ENCODE data around the gene CACNA1C. TPM values are rescaled to one million over a fixed set of nuclear protein-coding genes. Genes with fewer than 3 reads are reported as not detected.

The CACNA1C gene
- total and polyA plus RNA-seq, 2 donors = 0.71 TPM

DNA sequence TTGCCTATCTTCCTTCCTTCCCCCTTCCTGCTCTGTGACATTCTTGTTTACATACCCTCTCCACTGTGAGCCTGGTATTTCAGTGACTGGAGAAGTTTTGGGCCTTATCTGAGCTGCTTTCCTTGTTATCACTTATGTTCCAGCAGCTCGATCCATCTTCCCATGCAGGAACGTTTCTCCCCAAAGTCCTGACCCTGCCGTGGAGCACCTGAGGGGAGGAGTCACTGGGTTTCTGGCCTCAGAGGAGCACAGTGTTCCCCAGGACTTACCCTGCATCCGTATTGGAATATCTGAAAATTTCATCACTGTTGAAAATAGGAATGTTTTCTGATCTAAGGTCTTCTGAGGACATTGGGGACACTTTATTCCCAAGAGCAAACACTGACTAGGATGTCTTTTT, 141.8 kb downstream of the CACNA1C start:
- DNase-seq (ENCODE audit: low read depth in 6 of 9, low spot score in 9 of 9) = no peak
- Histone ChIP-seq H3K27ac (ENCODE audit: low read depth in 1 of 2, low read length in 1 of 2) (no peak overlapping the region), H3K27me3 (ENCODE audit: control insufficient read depth in 2 of 2, insufficient read depth in 1 of 2, low read length in 1 of 2) (no peaks in the 10 kb centered on the region), H3K4me3 (ENCODE audit: low read length in 2 of 2) (no peak overlapping the region), H3K36me3 (ENCODE audit: control insufficient read depth in 2 of 2, insufficient read depth in 2 of 2, low read length in 1 of 2) (no peaks in the 10 kb centered on the region), H3K9me3 (ENCODE audit: control insufficient read depth in 2 of 2, insufficient read depth in 1 of 2, low read length in 1 of 2) (no peaks in the 10 kb centered on the region), H3K4me1 (ENCODE audit: control insufficient read depth in 2 of 2, insufficient read depth in 2 of 2, low read length in 2 of 2) (no peaks in the 10 kb centered on the region)
- WGBS = 92% methylated on average over 4 of the region's 4 CpGs

GRCh38 chr12:2195085-2195484, 142.3 kb downstream of the CACNA1C start:
- WGBS = 96% methylated on average over 5 of the region's 5 CpGs
- Histone ChIP-seq H3K27ac (ENCODE audit: low read depth in 1 of 2, low read length in 1 of 2) (no peak overlapping the region), H3K36me3 (ENCODE audit: control insufficient read depth in 2 of 2, insufficient read depth in 2 of 2, low read length in 1 of 2) (no peaks in the 10 kb centered on the region), H3K27me3 (ENCODE audit: control insufficient read depth in 2 of 2, insufficient read depth in 1 of 2, low read length in 1 of 2) (no peaks in the 10 kb centered on the region), H3K4me1 (ENCODE audit: control insufficient read depth in 2 of 2, insufficient read depth in 2 of 2, low read length in 2 of 2) (no peaks in the 10 kb centered on the region), H3K9me3 (ENCODE audit: control insufficient read depth in 2 of 2, insufficient read depth in 1 of 2, low read length in 1 of 2) (no peaks in the 10 kb centered on the region), H3K4me3 (ENCODE audit: low read length in 2 of 2) (no peak overlapping the region)
- no peak for DNase-seq (ENCODE audit: low read depth in 6 of 9, low spot score in 9 of 9)

DNA sequence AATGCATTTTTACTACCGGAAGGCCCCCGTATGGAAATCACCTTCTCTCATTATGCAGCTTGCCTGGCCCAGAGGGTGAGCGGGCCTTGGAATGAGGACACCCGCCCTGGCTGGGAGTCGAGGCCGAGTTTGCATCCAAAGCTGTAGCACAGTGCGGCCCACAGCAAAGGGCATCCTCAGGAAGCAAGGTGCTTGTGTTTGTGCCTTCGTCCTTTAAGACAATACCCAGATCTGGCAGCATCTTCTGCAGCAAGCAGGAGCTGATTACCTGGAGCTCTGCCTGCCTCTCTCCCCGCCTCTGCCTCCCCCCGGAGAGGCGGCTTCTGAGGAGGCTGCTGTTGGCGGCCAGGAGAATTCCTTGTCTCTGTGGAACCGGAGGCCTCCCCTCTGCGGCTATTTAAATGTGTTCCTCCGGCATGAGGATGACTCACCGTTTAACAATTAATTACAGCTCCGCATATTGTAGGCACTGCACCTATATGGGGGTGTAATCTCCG, 145.3 kb downstream of the CACNA1C start:
- Histone ChIP-seq H3K27me3 (ENCODE audit: control insufficient read depth in 2 of 2, insufficient read depth in 1 of 2, low read length in 1 of 2) (no peaks in the 10 kb centered on the region), H3K9me3 (ENCODE audit: control insufficient read depth in 2 of 2, insufficient read depth in 1 of 2, low read length in 1 of 2) (no peaks in the 10 kb centered on the region), H3K27ac (ENCODE audit: low read depth in 1 of 2, low read length in 1 of 2) (no peak overlapping the region), H3K4me3 (ENCODE audit: low read length in 2 of 2) (no peak overlapping the region), H3K36me3 (ENCODE audit: control insufficient read depth in 2 of 2, insufficient read depth in 2 of 2, low read length in 1 of 2) (no peaks in the 10 kb centered on the region), H3K4me1 (ENCODE audit: control insufficient read depth in 2 of 2, insufficient read depth in 2 of 2, low read length in 2 of 2) (no peaks in the 10 kb centered on the region)
- 91% methylated on average over 18 of the region's 18 CpGs for WGBS
- DNase-seq (ENCODE audit: low read depth in 6 of 9, low spot score in 9 of 9) = no peak

GRCh38 chr12:2198542-2198941, 145.8 kb downstream of the CACNA1C start:
- Histone ChIP-seq H3K4me3 (ENCODE audit: low read length in 2 of 2) (no peak overlapping the region), H3K27me3 (ENCODE audit: control insufficient read depth in 2 of 2, insufficient read depth in 1 of 2, low read length in 1 of 2) (no peaks in the 10 kb centered on the region), H3K27ac (ENCODE audit: low read depth in 1 of 2, low read length in 1 of 2) (no peak overlapping the region), H3K36me3 (ENCODE audit: control insufficient read depth in 2 of 2, insufficient read depth in 2 of 2, low read length in 1 of 2) (no peaks in the 10 kb centered on the region), H3K9me3 (ENCODE audit: control insufficient read depth in 2 of 2, insufficient read depth in 1 of 2, low read length in 1 of 2) (peaks cover 0 to 3% of the 10 kb centered on the region in 2 donors), H3K4me1 (ENCODE audit: control insufficient read depth in 2 of 2, insufficient read depth in 2 of 2, low read length in 2 of 2) (no peaks in the 10 kb centered on the region)
- 90% methylated on average over 5 of the region's 5 CpGs for WGBS
- DNase-seq (ENCODE audit: low read depth in 6 of 9, low spot score in 9 of 9) = no peak

- no peak overlapping the region for H3K4me3 ChIP-seq (ENCODE audit: low read length in 2 of 2)
- no peak overlapping the region for H3K27ac ChIP-seq (ENCODE audit: low read depth in 1 of 2, low read length in 1 of 2)
- no peaks in the 10 kb centered on the region for H3K36me3 ChIP-seq (ENCODE audit: control insufficient read depth in 2 of 2, insufficient read depth in 2 of 2, low read length in 1 of 2)
- DNase-seq (ENCODE audit: low read depth in 6 of 9, low spot score in 9 of 9) = no peak
- H3K27me3 ChIP-seq (ENCODE audit: control insufficient read depth in 2 of 2, insufficient read depth in 1 of 2, low read length in 1 of 2) = no peaks in the 10 kb centered on the region
- H3K9me3 ChIP-seq (ENCODE audit: control insufficient read depth in 2 of 2, insufficient read depth in 1 of 2, low read length in 1 of 2) = peaks cover 0 to 6% of the 10 kb centered on the region in 2 donors
- 98% methylated on average over 7 of the region's 7 CpGs for WGBS
- H3K4me1 ChIP-seq (ENCODE audit: control insufficient read depth in 2 of 2, insufficient read depth in 2 of 2, low read length in 2 of 2) = no peaks in the 10 kb centered on the region
Measured at GRCh38 chr12:2205996-2206395, 153.2 kb downstream of the CACNA1C start.

GRCh38 chr12:2208837-2209635, 156.2 kb downstream of the CACNA1C start:
- no peak overlapping the region for H3K27ac ChIP-seq (ENCODE audit: low read depth in 1 of 2, low read length in 1 of 2)
- no peaks in the 10 kb centered on the region for H3K27me3 ChIP-seq (ENCODE audit: control insufficient read depth in 2 of 2, insufficient read depth in 1 of 2, low read length in 1 of 2)
- DNase-seq (ENCODE audit: low read depth in 6 of 9, low spot score in 9 of 9) = no peak
- no peak overlapping the region for H3K4me3 ChIP-seq (ENCODE audit: low read length in 2 of 2)
- H3K9me3 ChIP-seq (ENCODE audit: control insufficient read depth in 2 of 2, insufficient read depth in 1 of 2, low read length in 1 of 2) = no peaks in the 10 kb centered on the region
- 98% methylated on average over 18 of the region's 18 CpGs for WGBS
- H3K36me3 ChIP-seq (ENCODE audit: control insufficient read depth in 2 of 2, insufficient read depth in 2 of 2, low read length in 1 of 2) = no peaks in the 10 kb centered on the region
- H3K4me1 ChIP-seq (ENCODE audit: control insufficient read depth in 2 of 2, insufficient read depth in 2 of 2, low read length in 2 of 2) = peaks cover 0 to 3% of the 10 kb centered on the region in 2 donors

- H3K9me3 ChIP-seq (ENCODE audit: control insufficient read depth in 2 of 2, insufficient read depth in 1 of 2, low read length in 1 of 2) = no peaks in the 10 kb centered on the region
- WGBS = 95% methylated on average over 3 of the region's 3 CpGs
- H3K4me3 ChIP-seq (ENCODE audit: low read length in 2 of 2) = no peak overlapping the region
- no peaks in the 10 kb centered on the region for H3K36me3 ChIP-seq (ENCODE audit: control insufficient read depth in 2 of 2, insufficient read depth in 2 of 2, low read length in 1 of 2)
- peaks cover 0 to 3% of the 10 kb centered on the region in 2 donors for H3K4me1 ChIP-seq (ENCODE audit: control insufficient read depth in 2 of 2, insufficient read depth in 2 of 2, low read length in 2 of 2)
- no peaks in the 10 kb centered on the region for H3K27me3 ChIP-seq (ENCODE audit: control insufficient read depth in 2 of 2, insufficient read depth in 1 of 2, low read length in 1 of 2)
- no peak overlapping the region for H3K27ac ChIP-seq (ENCODE audit: low read depth in 1 of 2, low read length in 1 of 2)
- no peak for DNase-seq (ENCODE audit: low read depth in 6 of 9, low spot score in 9 of 9)
Measured at GRCh38 chr12:2211119-2211518, 158.3 kb downstream of the CACNA1C start.

GRCh38 chr12:2212537-2212936, 159.8 kb downstream of the CACNA1C start:
- no peaks in the 10 kb centered on the region for H3K36me3 ChIP-seq (ENCODE audit: control insufficient read depth in 2 of 2, insufficient read depth in 2 of 2, low read length in 1 of 2)
- no peak for DNase-seq (ENCODE audit: low read depth in 6 of 9, low spot score in 9 of 9)
- WGBS = 92% methylated on average over 1 of the region's 1 CpG
- no peaks in the 10 kb centered on the region for H3K9me3 ChIP-seq (ENCODE audit: control insufficient read depth in 2 of 2, insufficient read depth in 1 of 2, low read length in 1 of 2)
- H3K4me1 ChIP-seq (ENCODE audit: control insufficient read depth in 2 of 2, insufficient read depth in 2 of 2, low read length in 2 of 2) = peaks cover 0 to 3% of the 10 kb centered on the region in 2 donors
- no peak overlapping the region for H3K27ac ChIP-seq (ENCODE audit: low read depth in 1 of 2, low read length in 1 of 2)
- no peak overlapping the region for H3K4me3 ChIP-seq (ENCODE audit: low read length in 2 of 2)
- no peaks in the 10 kb centered on the region for H3K27me3 ChIP-seq (ENCODE audit: control insufficient read depth in 2 of 2, insufficient read depth in 1 of 2, low read length in 1 of 2)

DNA sequence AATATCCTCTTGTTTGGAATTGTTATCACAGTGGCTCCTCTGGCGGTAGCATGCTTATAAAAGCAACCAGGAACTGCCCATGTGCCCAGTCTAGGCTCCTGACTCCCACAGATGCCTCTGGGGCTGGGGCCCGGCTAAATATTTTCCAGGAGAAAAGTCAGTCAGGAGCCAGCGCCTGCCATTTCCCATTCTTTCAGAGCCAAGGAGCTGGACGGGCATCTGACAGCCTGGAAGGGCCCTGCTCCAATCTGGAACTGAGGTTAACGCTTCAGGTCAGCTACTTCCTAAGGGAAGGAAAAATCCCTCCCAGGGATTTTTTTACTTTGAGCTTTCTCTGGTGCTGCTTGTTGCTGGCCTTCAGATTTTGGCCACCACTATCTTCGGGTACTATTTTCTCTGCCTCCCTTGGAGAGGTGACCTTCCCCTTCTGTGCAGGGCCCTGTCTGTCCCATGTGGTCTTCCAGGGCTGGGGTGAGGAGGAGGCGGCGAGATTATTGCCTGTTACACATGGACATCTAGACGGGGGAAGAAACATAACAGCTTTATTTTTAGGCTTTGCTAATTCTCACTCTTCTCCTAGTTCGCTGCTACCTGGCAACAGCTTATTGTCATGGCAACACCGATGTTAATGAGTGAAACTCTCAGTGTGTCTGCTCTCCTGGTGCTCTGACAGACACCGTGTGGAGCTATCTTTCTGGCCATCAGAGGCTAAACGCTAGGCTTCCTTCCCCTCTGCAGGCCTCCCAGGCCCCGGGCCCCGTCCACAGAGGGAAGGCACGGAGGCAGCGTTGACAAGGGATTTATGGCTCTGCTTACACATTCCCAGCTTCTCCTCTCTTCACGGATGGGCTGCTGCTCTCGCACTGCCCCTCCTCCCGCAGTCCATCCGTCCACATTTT, 160.4 kb downstream of the CACNA1C start:
- H3K27ac ChIP-seq (ENCODE audit: low read depth in 1 of 2, low read length in 1 of 2) = no peak overlapping the region
- no peaks in the 10 kb centered on the region for H3K27me3 ChIP-seq (ENCODE audit: control insufficient read depth in 2 of 2, insufficient read depth in 1 of 2, low read length in 1 of 2)
- no peaks in the 10 kb centered on the region for H3K9me3 ChIP-seq (ENCODE audit: control insufficient read depth in 2 of 2, insufficient read depth in 1 of 2, low read length in 1 of 2)
- 62% methylated on average over 21 of the region's 21 CpGs for WGBS
- peaks cover 0 to 3% of the 10 kb centered on the region in 2 donors for H3K4me1 ChIP-seq (ENCODE audit: control insufficient read depth in 2 of 2, insufficient read depth in 2 of 2, low read length in 2 of 2)
- DNase-seq (ENCODE audit: low read depth in 6 of 9, low spot score in 9 of 9) = peak in 1 of 9 donors; percentile 10
- no peaks in the 10 kb centered on the region for H3K36me3 ChIP-seq (ENCODE audit: control insufficient read depth in 2 of 2, insufficient read depth in 2 of 2, low read length in 1 of 2)
- no peak overlapping the region for H3K4me3 ChIP-seq (ENCODE audit: low read length in 2 of 2)

Data from thymus (tissue), 11 donors.